Osteocyte (in vitro differentiated cells): Measurements from ENCODE around the gene KLHDC7B. TPM values are rescaled to one million over a fixed set of nuclear protein-coding genes. Genes with fewer than 3 reads are reported as not detected.

Experiments
- DNase-seq: peaks from one replicate; pipeline ENCODE4 v3.0.0; 2021; ENCODE audit warnings: mixed read lengths; ENCODE audit not compliant: unreplicated experiment; ENCODE audit errors: extremely low spot score
- H3K27ac Mint-ChIP-seq: one replicate; pipeline ENCODE4 v1.8.0; 2021; ENCODE audit warnings: mild to moderate bottlenecking, mixed read lengths; ENCODE audit not compliant: unreplicated experiment
- H3K27me3 Mint-ChIP-seq: one replicate; pipeline ENCODE4 v1.8.0; 2021; ENCODE audit warnings: mixed read lengths; ENCODE audit not compliant: unreplicated experiment
- H3K36me3 Mint-ChIP-seq: one replicate; pipeline ENCODE4 v1.8.0; 2021; ENCODE audit warnings: mixed read lengths; ENCODE audit not compliant: unreplicated experiment
- H3K4me1 Mint-ChIP-seq: one replicate; pipeline ENCODE4 v1.8.0; 2021; ENCODE audit warnings: mixed read lengths; ENCODE audit not compliant: unreplicated experiment
- H3K4me3 Mint-ChIP-seq: one replicate; pipeline ENCODE4 v1.8.0; 2021; ENCODE audit warnings: mild to moderate bottlenecking, moderate library complexity, mixed read lengths; ENCODE audit not compliant: unreplicated experiment
- H3K9me3 Mint-ChIP-seq: one replicate; pipeline ENCODE4 v1.8.0; 2021; ENCODE audit warnings: mixed read lengths; ENCODE audit not compliant: unreplicated experiment
- CTCF ChIP-seq: fragments of 200-600 bp; sonication (generic); IDR thresholded peaks from 2 replicates; pipeline ENCODE4 v1.5.0; 2021; ENCODE audit warnings: antibody characterized with exemption, mild to moderate bottlenecking, moderate library complexity
- total RNA-seq: library from RNA; stranded (reverse); gene quantifications from 2 replicates; pipeline ENCODE4 v1.2.1, GENCODE V29; 2021

Gene KLHDC7B
- total RNA-seq, 1 donor from 2014 or later: 0.21 TPM

- TF ChIP-seq CTCF: no peak
Measured at GRCh38 chr22:50578776-50579310, 33.1 kb downstream of the KLHDC7B start.

GRCh38 chr22:50579752-50580151, 34.1 kb downstream of the KLHDC7B start:
- no peak for DNase-seq
- TF ChIP-seq CTCF: no peak
- H3K9me3 Mint-ChIP-seq: no peaks in the 10 kb centered on the region
- no peaks in the 10 kb centered on the region for H3K36me3 Mint-ChIP-seq
- no peak overlapping the region for H3K27ac Mint-ChIP-seq
- no peak overlapping the region for H3K4me3 Mint-ChIP-seq
- H3K4me1 Mint-ChIP-seq: peaks cover 16% of the 10 kb centered on the region
- no peaks in the 10 kb centered on the region for H3K27me3 Mint-ChIP-seq

More at GRCh38 chr22:50578776-50579310, 33.1 kb downstream of the KLHDC7B start:
- H3K4me1 Mint-ChIP-seq: peaks cover 16% of the 10 kb centered on the region
- H3K27me3 Mint-ChIP-seq: no peaks in the 10 kb centered on the region
- no peak overlapping the region for H3K4me3 Mint-ChIP-seq
- H3K9me3 Mint-ChIP-seq: no peaks in the 10 kb centered on the region
- DNase-seq: no peak
- H3K27ac Mint-ChIP-seq: no peak overlapping the region
- no peaks in the 10 kb centered on the region for H3K36me3 Mint-ChIP-seq

- Mint-ChIP-seq H3K36me3 (no peaks in the 10 kb centered on the region), H3K27me3 (no peaks in the 10 kb centered on the region), H3K4me1 (peaks cover 16% of the 10 kb centered on the region), H3K27ac (peak overlapping the region; percentile 71), H3K9me3 (no peaks in the 10 kb centered on the region), H3K4me3 (peak overlapping the region; percentile 79)
- no peak for TF ChIP-seq CTCF
- no peak for DNase-seq
Measured at GRCh38 chr22:50581031-50581949, 35.6 kb downstream of the KLHDC7B start.

GRCh38 chr22:50581950-50582492, 36.3 kb downstream of the KLHDC7B start:
- TF ChIP-seq CTCF: no peak
- no peaks in the 10 kb centered on the region for H3K27me3 Mint-ChIP-seq
- no peak for DNase-seq
- H3K4me3 Mint-ChIP-seq: peak overlapping the region; percentile 79
- H3K27ac Mint-ChIP-seq: peak overlapping the region; percentile 80
- peaks cover 16% of the 10 kb centered on the region for H3K4me1 Mint-ChIP-seq
- H3K9me3 Mint-ChIP-seq: no peaks in the 10 kb centered on the region
- no peaks in the 10 kb centered on the region for H3K36me3 Mint-ChIP-seq
